SK-N-MC (cell line): ENCODE measurements around the gene ZNF165.
A peak's percentile ranks its signal among the peaks of the same experiment; 100 is the strongest.
"Not testable (repeated sequence)": the region's sequence is repeated elsewhere in the genome, so short reads cannot be mapped to it uniquely, and the experiment has no call there.

Experiments used
- DNase-seq: peaks from one replicate; pipeline ENCODE4 v3.0.0-alpha.2; 2011; ENCODE audit warnings: low read depth, low spot score
- H3K27ac ChIP-seq: fragments of 200-600 bp; sonication (generic); 2 replicates; pipeline ENCODE4 v1.5.1; 2016; ENCODE audit warnings: mixed run types
- H3K36me3 ChIP-seq: fragments of 200-600 bp; sonication (generic); 2 replicates; pipeline ENCODE4 v1.6.1; 2017; ENCODE audit warnings: antibody characterized with exemption, low read length, mixed read lengths; ENCODE audit not compliant: insufficient read depth
- H3K4me3 ChIP-seq: fragments of 200-600 bp; sonication (generic); 2 replicates; pipeline ENCODE4 v1.5.1; 2016
- H3K9ac ChIP-seq: fragments of 200-600 bp; sonication (generic); 2 replicates; pipeline ENCODE4 v1.8.0; 2017; ENCODE audit warnings: mixed run types, mixed read lengths; ENCODE audit not compliant: insufficient read length
- H3K9me3 ChIP-seq: fragments of 200-600 bp; sonication (generic); 2 replicates; pipeline ENCODE4 v1.6.1; 2017; ENCODE audit warnings: low read depth, mild to moderate bottlenecking, antibody characterized with exemption, low read length, moderate library complexity, mixed read lengths
- EZH2 ChIP-seq: fragments of 200-600 bp; sonication (generic); IDR thresholded peaks from one replicate; pipeline ENCODE4 v1.6.1; 2017; ENCODE audit warnings: antibody characterized with exemption
- FOXP2 ChIP-seq: optimal IDR thresholded peaks from 2 replicates; pipeline ENCODE3; 2011; ENCODE audit warnings: mild to moderate bottlenecking, moderate library complexity; ENCODE audit not compliant: insufficient read depth; ENCODE audit errors: extremely low read length, control extremely low read depth
- POLR2AphosphoS5 ChIP-seq: IDR thresholded peaks from 2 replicates; pipeline ENCODE4 v1.6.1; 2012; ENCODE audit warnings: mild to moderate bottlenecking, low read depth, low read length, borderline replicate concordance

The ZNF165 gene

GRCh38 chr6:28080381-28080630, at the start of gene ZNF165:
Gene ZNF165 (plus strand): TSS chr6:28080568. CDS start chr6:28085481, 4,913 bp downstream.
- not testable (repeated sequence) for H3K9me3 ChIP-seq, DNase-seq, H3K36me3 ChIP-seq
- H3K4me3 ChIP-seq = peak within 1 kb of the TSS; percentile 99
- peak within 1 kb of the TSS; percentile 76 for H3K27ac ChIP-seq
- H3K9ac ChIP-seq = peak within 1 kb of the TSS; percentile 86

- Histone ChIP-seq H3K36me3 (no peaks in the 10 kb centered on the region), H3K4me3 (no peak overlapping the region), H3K27ac (no peak overlapping the region), H3K9ac (no peak overlapping the region), H3K9me3 (no peaks in the 10 kb centered on the region)
- TF ChIP-seq EZH2 (no peak), FOXP2 (no peak), POLR2AphosphoS5 (no peak)
- no peak for DNase-seq
These were observed 26.8 kb upstream of the ZNF165 start for GRCh38 chr6:28053584-28053983.

- no peak overlapping the region for H3K4me3 ChIP-seq
- H3K9me3 ChIP-seq = no peaks in the 10 kb centered on the region
- no peak overlapping the region for H3K9ac ChIP-seq
- no peak overlapping the region for H3K27ac ChIP-seq
- no peaks in the 10 kb centered on the region for H3K36me3 ChIP-seq
- DNase-seq = no peak
- TF ChIP-seq FOXP2 = no peak
- no peak for TF ChIP-seq POLR2AphosphoS5
- no peak for TF ChIP-seq EZH2
These were observed 20.0 kb upstream of the ZNF165 start for GRCh38 chr6:28060405-28060804.

- Histone ChIP-seq H3K9ac (no peak overlapping the region), H3K36me3 (no peaks in the 10 kb centered on the region), H3K27ac (no peak overlapping the region), H3K9me3 (no peaks in the 10 kb centered on the region), H3K4me3 (no peak overlapping the region)
- TF ChIP-seq FOXP2 = no peak
- no peak for TF ChIP-seq EZH2
- no peak for TF ChIP-seq POLR2AphosphoS5
- DNase-seq = no peak
These were observed 16.1 kb upstream of the ZNF165 start for GRCh38 chr6:28064272-28064671.

GRCh38 chr6:28068067-28068466, 12.3 kb upstream of the ZNF165 start:
- H3K9me3 ChIP-seq = no peaks in the 10 kb centered on the region
- DNase-seq = no peak
- H3K27ac ChIP-seq = no peak overlapping the region
- TF ChIP-seq EZH2 (no peak), FOXP2 (no peak), POLR2AphosphoS5 (no peak)
- H3K36me3 ChIP-seq = no peaks in the 10 kb centered on the region
- H3K4me3 ChIP-seq = no peak overlapping the region
- no peak overlapping the region for H3K9ac ChIP-seq

GRCh38 chr6:28070968-28071367, 9.4 kb upstream of the ZNF165 start:
- H3K4me3 ChIP-seq, H3K27ac ChIP-seq, H3K9me3 ChIP-seq, H3K36me3 ChIP-seq, DNase-seq, H3K9ac ChIP-seq: not testable (repeated sequence)

- H3K4me3 ChIP-seq = no peak overlapping the region
- H3K9ac ChIP-seq = no peak overlapping the region
- no peak for DNase-seq
- no peak overlapping the region for H3K27ac ChIP-seq
- no peaks in the 10 kb centered on the region for H3K36me3 ChIP-seq
- TF ChIP-seq EZH2 (no peak), FOXP2 (no peak), POLR2AphosphoS5 (no peak)
- H3K9me3 ChIP-seq = no peaks in the 10 kb centered on the region
These were observed 2.3 kb upstream of the ZNF165 start for GRCh38 chr6:28078050-28078449.

- Histone ChIP-seq H3K9ac (no peak overlapping the region), H3K36me3 (no peaks in the 10 kb centered on the region), H3K9me3 (no peaks in the 10 kb centered on the region), H3K4me3 (no peak overlapping the region), H3K27ac (no peak overlapping the region)
- no peak for TF ChIP-seq EZH2
- no peak for TF ChIP-seq POLR2AphosphoS5
- TF ChIP-seq FOXP2 = no peak
- no peak for DNase-seq
These were observed 1.5 kb upstream of the ZNF165 start for GRCh38 chr6:28078836-28079235.

GRCh38 chr6:28080631-28081485, 490 bp downstream of the ZNF165 start:
- no peak for TF ChIP-seq EZH2
- peak; percentile 70 for TF ChIP-seq FOXP2
- TF ChIP-seq POLR2AphosphoS5 = peak; percentile 74
- peak overlapping the region; percentile 99 for H3K4me3 ChIP-seq
- peak overlapping the region; percentile 86 for H3K9ac ChIP-seq
- no peaks in the 10 kb centered on the region for H3K36me3 ChIP-seq
- peak overlapping the region; percentile 76 for H3K27ac ChIP-seq
- peak; percentile 87 for DNase-seq
- H3K9me3 ChIP-seq = no peaks in the 10 kb centered on the region
